ENCODE results near the gene GOLT1B. TPM values are rescaled to one million over a fixed set of nuclear protein-coding genes. Genes with fewer than 3 reads are reported as not detected.

Gene GOLT1B
- total and polyA plus RNA-seq, 2 of the 13 experiments (the other 11 are each of a cell fraction or from before 2014, with no cell fraction given): 23.6 to 38.4 TPM

DNA sequence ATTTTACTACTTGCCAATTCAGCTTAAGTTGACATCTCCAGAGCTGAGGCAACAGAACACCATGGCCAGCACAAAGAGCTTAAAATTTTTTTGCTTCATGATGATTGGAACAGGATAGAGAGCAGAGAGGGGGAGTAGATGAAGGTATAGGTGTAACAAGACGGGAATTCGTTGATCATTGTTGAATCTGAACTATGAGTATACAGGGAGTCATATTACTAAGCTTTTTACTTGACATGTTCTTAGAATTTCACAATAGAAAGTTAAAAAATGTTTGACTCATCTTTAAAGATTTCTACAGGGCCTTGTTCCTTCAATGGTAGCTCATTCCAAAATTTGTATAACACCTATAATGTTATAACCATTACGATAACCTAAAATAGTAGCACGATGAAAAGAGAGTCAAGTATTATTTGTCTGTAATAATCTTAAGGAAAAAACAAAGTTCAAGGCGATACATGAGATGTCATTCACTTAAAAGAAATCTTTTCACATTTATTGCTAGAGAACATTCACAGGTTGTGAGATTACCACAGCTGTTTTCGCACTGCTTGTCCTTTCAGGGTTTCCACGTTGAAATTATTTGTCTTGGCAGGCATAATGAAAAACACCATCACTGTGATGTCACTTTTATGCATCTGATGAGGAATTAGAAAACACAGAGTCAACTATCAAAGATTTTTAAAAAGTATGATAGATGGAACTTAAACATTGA lies 58.4 kb downstream of the GOLT1B start:
- ChIA-PET CTCF (ENCODE audit: low intra/inter-chr PET ratio, low total read pairs) (no interaction called here), POLR2A (no interaction called here)
- Histone ChIP-seq H4K20me1 (ENCODE audit: insufficient read depth, low read length) (no peaks in the 10 kb centered on the region), H3K27me3 (ENCODE audit: control insufficient read depth in 1 of 2, insufficient read depth in 2 of 2, low read length in 2 of 2) (no peaks in the 10 kb centered on the region), H3K4me3 (replicated peaks in 1 of 3; ENCODE audit: insufficient read depth in 1 of 3, low read depth in 2 of 3, low read length in 3 of 3) (no peak overlapping the region), H3K4me2 (ENCODE audit: low read depth, low read length) (no peak overlapping the region), H3K9me3 (ENCODE audit: low read length) (no peaks in the 10 kb centered on the region), H2AFZ (ENCODE audit: low read length) (no peak overlapping the region), H3K4me1 (ENCODE audit: insufficient read depth, low read length) (peaks cover 50% of the 10 kb centered on the region), H3K27ac (ENCODE audit: extremely low read length, insufficient read depth, low read length) (no peak overlapping the region), H3K9ac (ENCODE audit: insufficient read depth, low read depth, low read length) (no peak overlapping the region), H3K79me2 (ENCODE audit: insufficient read depth, low read length) (no peaks in the 10 kb centered on the region), H3K36me3 (replicated peaks in 1 of 2; ENCODE audit: control insufficient read depth in 1 of 2, insufficient read depth in 2 of 2, low read length in 2 of 2) (no peaks in the 10 kb centered on the region)
- TF ChIP-seq TCF7 (IDR thresholded peaks at IDR 0.05; ENCODE audit: low read depth): no peak
- TF ChIP-seq JDP2 (CRISPR knock-in tag; IDR thresholded peaks at IDR 0.05; ENCODE audit: borderline replicate concordance): no peak
- TF ChIP-seq NFRKB (IDR thresholded peaks at IDR 0.05): no peak
- TF ChIP-seq FOXP1 (IDR thresholded peaks at IDR 0.05): no peak
- no peak for TF ChIP-seq FOXP1 (CRISPR knock-in tag; IDR thresholded peaks at IDR 0.05)
- TF ChIP-seq KDM5A (IDR thresholded peaks at IDR 0.05; ENCODE audit: borderline replicate concordance, low read length): no peak
- no peak for TF ChIP-seq STAG1 (CRISPR knock-in tag; IDR thresholded peaks at IDR 0.05)
- TF ChIP-seq, protein P1, sequence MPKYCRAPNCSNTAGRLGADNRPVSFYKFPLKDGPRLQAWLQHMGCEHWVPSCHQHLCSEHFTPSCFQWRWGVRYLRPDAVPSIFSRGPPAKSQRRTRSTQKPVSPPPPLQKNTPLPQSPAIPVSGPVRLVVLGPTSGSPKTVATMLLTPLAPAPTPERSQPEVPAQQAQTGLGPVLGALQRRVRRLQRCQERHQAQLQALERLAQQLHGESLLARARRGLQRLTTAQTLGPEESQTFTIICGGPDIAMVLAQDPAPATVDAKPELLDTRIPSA (CRISPR knock-in tag; IDR thresholded peaks at IDR 0.05; ENCODE audit: borderline replicate concordance): no peak
- TF ChIP-seq, protein P2, sequence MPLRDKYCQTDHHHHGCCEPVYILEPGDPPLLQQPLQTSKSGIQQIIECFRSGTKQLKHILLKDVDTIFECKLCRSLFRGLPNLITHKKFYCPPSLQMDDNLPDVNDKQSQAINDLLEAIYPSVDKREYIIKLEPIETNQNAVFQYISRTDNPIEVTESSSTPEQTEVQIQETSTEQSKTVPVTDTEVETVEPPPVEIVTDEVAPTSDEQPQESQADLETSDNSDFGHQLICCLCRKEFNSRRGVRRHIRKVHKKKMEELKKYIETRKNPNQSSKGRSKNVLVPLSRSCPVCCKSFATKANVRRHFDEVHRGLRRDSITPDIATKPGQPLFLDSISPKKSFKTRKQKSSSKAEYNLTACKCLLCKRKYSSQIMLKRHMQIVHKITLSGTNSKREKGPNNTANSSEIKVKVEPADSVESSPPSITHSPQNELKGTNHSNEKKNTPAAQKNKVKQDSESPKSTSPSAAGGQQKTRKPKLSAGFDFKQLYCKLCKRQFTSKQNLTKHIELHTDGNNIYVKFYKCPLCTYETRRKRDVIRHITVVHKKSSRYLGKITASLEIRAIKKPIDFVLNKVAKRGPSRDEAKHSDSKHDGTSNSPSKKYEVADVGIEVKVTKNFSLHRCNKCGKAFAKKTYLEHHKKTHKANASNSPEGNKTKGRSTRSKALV (CRISPR knock-in tag; IDR thresholded peaks at IDR 0.05): no peak
- TF ChIP-seq ZFY (CRISPR knock-in tag; IDR thresholded peaks at IDR 0.05): no peak
- TF ChIP-seq, protein P3, sequence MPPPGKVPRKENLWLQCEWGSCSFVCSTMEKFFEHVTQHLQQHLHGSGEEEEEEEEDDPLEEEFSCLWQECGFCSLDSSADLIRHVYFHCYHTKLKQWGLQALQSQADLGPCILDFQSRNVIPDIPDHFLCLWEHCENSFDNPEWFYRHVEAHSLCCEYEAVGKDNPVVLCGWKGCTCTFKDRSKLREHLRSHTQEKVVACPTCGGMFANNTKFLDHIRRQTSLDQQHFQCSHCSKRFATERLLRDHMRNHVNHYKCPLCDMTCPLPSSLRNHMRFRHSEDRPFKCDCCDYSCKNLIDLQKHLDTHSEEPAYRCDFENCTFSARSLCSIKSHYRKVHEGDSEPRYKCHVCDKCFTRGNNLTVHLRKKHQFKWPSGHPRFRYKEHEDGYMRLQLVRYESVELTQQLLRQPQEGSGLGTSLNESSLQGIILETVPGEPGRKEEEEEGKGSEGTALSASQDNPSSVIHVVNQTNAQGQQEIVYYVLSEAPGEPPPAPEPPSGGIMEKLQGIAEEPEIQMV (CRISPR knock-in tag; IDR thresholded peaks at IDR 0.05; ENCODE audit: low read depth): no peak
- no peak for TF ChIP-seq ZNF101 (CRISPR knock-in tag; IDR thresholded peaks at IDR 0.05; ENCODE audit: borderline replicate concordance, low read depth)
- TF ChIP-seq, protein P4, sequence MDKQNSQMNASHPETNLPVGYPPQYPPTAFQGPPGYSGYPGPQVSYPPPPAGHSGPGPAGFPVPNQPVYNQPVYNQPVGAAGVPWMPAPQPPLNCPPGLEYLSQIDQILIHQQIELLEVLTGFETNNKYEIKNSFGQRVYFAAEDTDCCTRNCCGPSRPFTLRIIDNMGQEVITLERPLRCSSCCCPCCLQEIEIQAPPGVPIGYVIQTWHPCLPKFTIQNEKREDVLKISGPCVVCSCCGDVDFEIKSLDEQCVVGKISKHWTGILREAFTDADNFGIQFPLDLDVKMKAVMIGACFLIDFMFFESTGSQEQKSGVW (CRISPR knock-in tag; IDR thresholded peaks at IDR 0.05; ENCODE audit: borderline replicate concordance): no peak
- no peak for TF ChIP-seq SIN3B (IDR thresholded peaks at IDR 0.05; ENCODE audit: low read length)
- no peak for TF ChIP-seq AGO2 (optimal IDR thresholded peaks at IDR 0.05; ENCODE audit: low read depth, low read length)
- 62% methylated on average over 7 of the region's 7 CpGs for WGBS (ENCODE audit: low lambda C conversion rate)
- no peak for DNase-seq (ENCODE audit: low spot score)
- intact Hi-C loops (cut with micrococcal nuclease; ENCODE audit: unreplicated experiment) (no loop called here), in situ Hi-C loops (cut with HindIII; ENCODE audit: extremely low pct_ligation_motif_present, low pct_unique_long_range_greater_than_20kb) (no loop called here)
- no peak for FAIRE-seq
- no TSS peak for BruUV-seq (replicated peaks)
- ATAC-seq: no peak

All from HepG2 (cell line).